ENCODE measurements around the gene SLC9A9.

DNA sequence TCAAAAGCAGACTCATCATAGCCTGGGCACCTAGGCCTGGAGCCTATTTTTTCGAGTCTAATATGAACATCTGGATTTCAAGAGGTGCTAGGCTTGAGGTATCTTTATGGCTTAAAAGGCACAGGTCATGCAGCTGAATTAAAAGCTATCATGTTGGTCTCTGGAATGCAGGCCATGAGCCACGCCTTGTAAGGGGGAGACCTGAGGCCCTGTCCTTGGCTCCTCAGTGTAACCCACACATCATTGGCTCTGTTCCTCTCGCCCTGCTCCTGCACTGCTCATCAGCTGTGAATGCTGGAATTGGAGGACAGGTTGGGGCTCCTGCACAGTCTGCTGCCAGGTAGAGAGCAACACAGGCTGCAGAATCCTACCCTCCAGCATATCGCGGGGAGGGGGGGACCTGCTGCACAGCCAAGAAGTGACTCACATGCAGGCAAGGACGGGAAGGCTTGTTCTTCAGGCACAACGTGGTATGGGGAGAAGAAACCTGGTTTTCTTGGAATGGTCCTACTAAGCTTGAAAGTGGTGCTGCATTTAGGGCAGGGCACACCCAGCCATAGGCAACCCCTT is 582.7 kb downstream of the SLC9A9 start:
- TF ChIP-seq, protein P1, sequence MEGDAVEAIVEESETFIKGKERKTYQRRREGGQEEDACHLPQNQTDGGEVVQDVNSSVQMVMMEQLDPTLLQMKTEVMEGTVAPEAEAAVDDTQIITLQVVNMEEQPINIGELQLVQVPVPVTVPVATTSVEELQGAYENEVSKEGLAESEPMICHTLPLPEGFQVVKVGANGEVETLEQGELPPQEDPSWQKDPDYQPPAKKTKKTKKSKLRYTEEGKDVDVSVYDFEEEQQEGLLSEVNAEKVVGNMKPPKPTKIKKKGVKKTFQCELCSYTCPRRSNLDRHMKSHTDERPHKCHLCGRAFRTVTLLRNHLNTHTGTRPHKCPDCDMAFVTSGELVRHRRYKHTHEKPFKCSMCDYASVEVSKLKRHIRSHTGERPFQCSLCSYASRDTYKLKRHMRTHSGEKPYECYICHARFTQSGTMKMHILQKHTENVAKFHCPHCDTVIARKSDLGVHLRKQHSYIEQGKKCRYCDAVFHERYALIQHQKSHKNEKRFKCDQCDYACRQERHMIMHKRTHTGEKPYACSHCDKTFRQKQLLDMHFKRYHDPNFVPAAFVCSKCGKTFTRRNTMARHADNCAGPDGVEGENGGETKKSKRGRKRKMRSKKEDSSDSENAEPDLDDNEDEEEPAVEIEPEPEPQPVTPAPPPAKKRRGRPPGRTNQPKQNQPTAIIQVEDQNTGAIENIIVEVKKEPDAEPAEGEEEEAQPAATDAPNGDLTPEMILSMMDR (IDR thresholded peaks at IDR 0.05) = no peak
- no peak for TF ChIP-seq POLR2A (IDR thresholded peaks at IDR 0.05)

All from uterus (tissue), 2 donors.